Stimulated activated naive CD8-positive, alpha-beta T cell treated with anti-CD3 and anti-CD28 coated beads, Interleukin-15, amount 100 ng/mL, for 72 hours (primary cell): Measurements from ENCODE around the gene ANAPC2.

Experiments
- ATAC-seq: fragments of 150-1000 bp; cut with Tn5 transposase; 2 replicates; pipeline ENCODE4 v1.10.0; 2021; ENCODE audit warnings: mild to moderate bottlenecking, moderate library complexity
- DNase-seq, 2 donors: peaks; one replicate each; pipeline ENCODE4 v3.0.0; 2021 to 2022
- H3K27ac Mint-ChIP-seq, 2 donors: one replicate each; pipeline ENCODE4 v1.8.0; 2022; ENCODE audit warnings: mild to moderate bottlenecking in 2 of 2, mixed read lengths in 2 of 2, moderate library complexity in 2 of 2
- H3K27me3 Mint-ChIP-seq: one replicate; pipeline ENCODE4 v1.8.0; 2022; ENCODE audit warnings: mixed read lengths
- H3K4me1 Mint-ChIP-seq: one replicate; pipeline ENCODE4 v1.8.0; 2022; ENCODE audit warnings: mild to moderate bottlenecking, mixed read lengths
- H3K4me3 Mint-ChIP-seq, 2 donors: one replicate each; pipeline ENCODE4 v1.8.0; 2022; ENCODE audit warnings: mild to moderate bottlenecking in 2 of 2, mixed read lengths in 2 of 2, moderate library complexity in 1 of 2
- H3K9me3 Mint-ChIP-seq, 2 donors: one replicate each; pipeline ENCODE4 v1.8.0; 2022; ENCODE audit warnings: mixed read lengths in 2 of 2

Gene ANAPC2

GRCh38 chr9:137205126-137206069 lies 17.0 kb upstream of the ANAPC2 start, which contains the start of the genes NDOR1 and TMEM203:
Gene NDOR1 (plus strand): TSS chr9:137205700. CDS start chr9:137205778, 78 bp downstream.
Gene TMEM203 (minus strand): TSS chr9:137205648. CDS start chr9:137205414, 234 bp downstream.
- DNase-seq (peak; percentile 88 to 92), ATAC-seq (peak; percentile 71)
- Mint-ChIP-seq H3K4me3 (peak within 1 kb of the TSS; percentile 95 to 98), H3K27me3 (no peaks in the 10 kb centered on the region), H3K27ac (peak within 1 kb of the TSS; percentile 96 to 97), H3K9me3 (no peaks in the 10 kb centered on the region), H3K4me1 (peaks cover 69% of the 10 kb centered on the region)

- H3K4me3 Mint-ChIP-seq, result peak overlapping the region; percentile 95 to 98
- H3K27ac Mint-ChIP-seq, result peak overlapping the region; percentile 92 to 95
- no peak for ATAC-seq
- no peaks in the 10 kb centered on the region for H3K9me3 Mint-ChIP-seq
- H3K4me1 Mint-ChIP-seq, result peaks cover 70% of the 10 kb centered on the region
- DNase-seq, result no peak
- H3K27me3 Mint-ChIP-seq, result peaks cover 1% of the 10 kb centered on the region
Measured at GRCh38 chr9:137204731-137205125, 16.4 kb upstream of the ANAPC2 start.

GRCh38 chr9:137202966-137203365 lies 14.6 kb upstream of the ANAPC2 start:
- no peaks in the 10 kb centered on the region for H3K9me3 Mint-ChIP-seq
- no peak for DNase-seq

GRCh38 chr9:137201205-137201868 lies 13.0 kb upstream of the ANAPC2 start:
- Mint-ChIP-seq H3K4me3 (peak overlapping the region; percentile 86 to 89), H3K27ac (peak overlapping the region; percentile 65 to 82), H3K4me1 (peaks cover 73% of the 10 kb centered on the region)

More at GRCh38 chr9:137202966-137203365, 14.6 kb upstream of the ANAPC2 start:
- peaks cover 15% of the 10 kb centered on the region for H3K27me3 Mint-ChIP-seq
- H3K27ac Mint-ChIP-seq, result no peak overlapping the region
- H3K4me3 Mint-ChIP-seq, result no peak overlapping the region
- no peak for ATAC-seq
- peaks cover 82% of the 10 kb centered on the region for H3K4me1 Mint-ChIP-seq

GRCh38 chr9:137200311-137201204 lies 12.2 kb upstream of the ANAPC2 start, which contains the start of gene TPRN:
Gene TPRN (minus strand): TSS chr9:137200741. CDS start chr9:137200711, 30 bp downstream.
- Mint-ChIP-seq H3K27ac (peak within 1 kb of the TSS; percentile 65 to 82), H3K4me1 (peaks cover 65% of the 10 kb centered on the region), H3K27me3 (peaks cover 15% of the 10 kb centered on the region), H3K4me3 (peak within 1 kb of the TSS; percentile 86 to 89), H3K9me3 (no peaks in the 10 kb centered on the region)
- ATAC-seq (peak; percentile 96), DNase-seq (peak; percentile 97 to 98)

More at GRCh38 chr9:137201205-137201868, 13.0 kb upstream of the ANAPC2 start:
- Mint-ChIP-seq H3K27me3 (peaks cover 15% of the 10 kb centered on the region), H3K9me3 (no peaks in the 10 kb centered on the region)
- no peak for ATAC-seq
- no peak for DNase-seq

GRCh38 chr9:137199411-137200121 lies 11.2 kb upstream of the ANAPC2 start:
- DNase-seq, result no peak

GRCh38 chr9:137198902-137199283 lies 10.5 kb upstream of the ANAPC2 start:
- Mint-ChIP-seq H3K4me3 (peak overlapping the region in 1 of 2 donors; percentile 89), H3K4me1 (peaks cover 55% of the 10 kb centered on the region), H3K27me3 (peaks cover 15% of the 10 kb centered on the region), H3K27ac (no peak overlapping the region), H3K9me3 (no peaks in the 10 kb centered on the region)
- no peak for ATAC-seq
- no peak for DNase-seq

More at GRCh38 chr9:137199411-137200121, 11.2 kb upstream of the ANAPC2 start:
- H3K27ac Mint-ChIP-seq, result no peak overlapping the region
- no peaks in the 10 kb centered on the region for H3K9me3 Mint-ChIP-seq
- peak overlapping the region; percentile 85 to 89 for H3K4me3 Mint-ChIP-seq
- peaks cover 62% of the 10 kb centered on the region for H3K4me1 Mint-ChIP-seq
- H3K27me3 Mint-ChIP-seq, result peaks cover 15% of the 10 kb centered on the region
- no peak for ATAC-seq

- peak overlapping the region in 1 of 2 donors; percentile 13 for H3K4me3 Mint-ChIP-seq
- DNase-seq, result no peak
Measured at GRCh38 chr9:137198051-137198901, 9.9 kb upstream of the ANAPC2 start.

GRCh38 chr9:137195525-137196220 lies 7.3 kb upstream of the ANAPC2 start:
- H3K9me3 Mint-ChIP-seq, result no peaks in the 10 kb centered on the region
- no peak overlapping the region for H3K27ac Mint-ChIP-seq
- DNase-seq (no peak), ATAC-seq (no peak)
- peaks cover 15% of the 10 kb centered on the region for H3K27me3 Mint-ChIP-seq
- H3K4me1 Mint-ChIP-seq, result peaks cover 32% of the 10 kb centered on the region
- no peak overlapping the region for H3K4me3 Mint-ChIP-seq

More at GRCh38 chr9:137198051-137198901, 9.9 kb upstream of the ANAPC2 start:
- H3K27me3 Mint-ChIP-seq, result peaks cover 15% of the 10 kb centered on the region
- peaks cover 50% of the 10 kb centered on the region for H3K4me1 Mint-ChIP-seq
- no peak overlapping the region for H3K27ac Mint-ChIP-seq
- no peaks in the 10 kb centered on the region for H3K9me3 Mint-ChIP-seq
- ATAC-seq, result no peak

- no peak for ATAC-seq
- DNase-seq, result no peak
- Mint-ChIP-seq H3K9me3 (no peaks in the 10 kb centered on the region), H3K27ac (no peak overlapping the region), H3K4me1 (peaks cover 40% of the 10 kb centered on the region), H3K27me3 (peaks cover 15% of the 10 kb centered on the region), H3K4me3 (no peak overlapping the region)
Measured at GRCh38 chr9:137194909-137195308, 6.5 kb upstream of the ANAPC2 start.

GRCh38 chr9:137194388-137194787 lies 6.0 kb upstream of the ANAPC2 start:
- ATAC-seq, result peak; percentile 11

GRCh38 chr9:137193771-137194170 lies 5.4 kb upstream of the ANAPC2 start:
- DNase-seq (no peak), ATAC-seq (no peak)
- H3K9me3 Mint-ChIP-seq, result no peaks in the 10 kb centered on the region
- H3K27me3 Mint-ChIP-seq, result peaks cover 4% of the 10 kb centered on the region
- no peak overlapping the region for H3K4me3 Mint-ChIP-seq
- H3K27ac Mint-ChIP-seq, result peak overlapping the region in 1 of 2 donors; percentile 63
- peaks cover 40% of the 10 kb centered on the region for H3K4me1 Mint-ChIP-seq

More at GRCh38 chr9:137194388-137194787, 6.0 kb upstream of the ANAPC2 start:
- peaks cover 40% of the 10 kb centered on the region for H3K4me1 Mint-ChIP-seq
- DNase-seq, result no peak
- no peak overlapping the region for H3K4me3 Mint-ChIP-seq
- peaks cover 10% of the 10 kb centered on the region for H3K27me3 Mint-ChIP-seq
- no peaks in the 10 kb centered on the region for H3K9me3 Mint-ChIP-seq
- H3K27ac Mint-ChIP-seq, result no peak overlapping the region

GRCh38 chr9:137192859-137193258 lies 4.5 kb upstream of the ANAPC2 start:
- H3K27ac Mint-ChIP-seq, result no peak overlapping the region
- H3K4me3 Mint-ChIP-seq, result no peak overlapping the region
- DNase-seq (no peak), ATAC-seq (no peak)
- H3K27me3 Mint-ChIP-seq, result no peaks in the 10 kb centered on the region
- no peaks in the 10 kb centered on the region for H3K9me3 Mint-ChIP-seq
- H3K4me1 Mint-ChIP-seq, result peaks cover 30% of the 10 kb centered on the region
